ENCODE data around the gene GOLGA8M.
"Not testable (repeated sequence)": the region's sequence is repeated elsewhere in the genome, so short reads cannot be mapped to it uniquely, and the experiment has no call there.

Gene GOLGA8M

GRCh38 chr15:28654194-28654593 lies 58.0 kb downstream of the GOLGA8M start:
- H3K4me1 ChIP-seq (ENCODE audit: low read length); H3K4me3 ChIP-seq (ENCODE audit: low read length); H3K79me2 ChIP-seq (ENCODE audit: low read length); H3K9me3 ChIP-seq (ENCODE audit: insufficient read depth, low read length); H3K36me3 ChIP-seq (replicated peaks; ENCODE audit: low read depth, low read length); H3K4me2 ChIP-seq (ENCODE audit: low read length); H3K9ac ChIP-seq (ENCODE audit: low read length); H3K27me3 ChIP-seq (ENCODE audit: low read depth, low read length); H4K20me1 ChIP-seq (ENCODE audit: insufficient read depth, low read length); H2AFZ ChIP-seq (ENCODE audit: low read depth, low read length); H3K27ac ChIP-seq (ENCODE audit: low read length): not testable (repeated sequence)

GRCh38 chr15:28652538-28652937 lies 59.7 kb downstream of the GOLGA8M start:
- not testable (repeated sequence) for H3K36me3 ChIP-seq (replicated peaks; ENCODE audit: low read depth, low read length); H3K27me3 ChIP-seq (ENCODE audit: low read depth, low read length); H3K4me3 ChIP-seq (ENCODE audit: low read length); H4K20me1 ChIP-seq (ENCODE audit: insufficient read depth, low read length); H2AFZ ChIP-seq (ENCODE audit: low read depth, low read length); H3K27ac ChIP-seq (ENCODE audit: low read length); H3K9me3 ChIP-seq (ENCODE audit: insufficient read depth, low read length); H3K4me2 ChIP-seq (ENCODE audit: low read length); H3K9ac ChIP-seq (ENCODE audit: low read length); H3K79me2 ChIP-seq (ENCODE audit: low read length); H3K4me1 ChIP-seq (ENCODE audit: low read length)
